Skin epidermis (tissue), 12 donors: Measurements from ENCODE around the gene CEP68.

Experiments
- H3K27ac ChIP-seq, 21 experiments: fragments of 200-600 bp; sonication (generic) in 11 of 21; one replicate each; pipeline ENCODE4 v1.5.0; 2020; ENCODE audit warnings: mild to moderate bottlenecking in 3 of 21, inconsistent platforms in 2 of 21, moderate library complexity in 2 of 21
- H3K4me3 ChIP-seq, 7 experiments: fragments of 200-600 bp; sonication (generic) in 2 of 7; one replicate each; pipeline ENCODE4 v1.5.0; 2020; ENCODE audit warnings: inconsistent platforms in 2 of 7, mild to moderate bottlenecking in 2 of 7, moderate library complexity in 1 of 7

CEP68 gene

GRCh38 chr2:65054749-65055421 is 1.3 kb upstream of the CEP68 start:
- Histone ChIP-seq H3K4me3 (peak overlapping the region in 2 of 7 experiments; percentile 93 to 95), H3K27ac (peak overlapping the region in 2 of 21 experiments; percentile 71 to 93)

- Histone ChIP-seq H3K4me3 (peak overlapping the region; percentile 63 to 96 (median 93)), H3K27ac (peak overlapping the region in 18 of 21 experiments; percentile 48 to 93 (median 82))
Measured at GRCh38 chr2:65055422-65056214, 598 bp upstream of the CEP68 start.

- Histone ChIP-seq H3K4me3 (peak overlapping the region; percentile 63 to 96 (median 93)), H3K27ac (peak overlapping the region; percentile 76 to 94 (median 89))
Measured at GRCh38 chr2:65057054-65057375, 799 bp downstream of the CEP68 start.

GRCh38 chr2:65057391-65058052 is 1.3 kb downstream of the CEP68 start:
- peak overlapping the region in 17 of 21 experiments; percentile 76 to 94 (median 89) for H3K27ac ChIP-seq
- peak overlapping the region; percentile 63 to 96 (median 93) for H3K4me3 ChIP-seq

- H3K4me3 ChIP-seq: no peak overlapping the region
- peak overlapping the region in 10 of 21 experiments; percentile 19 to 92 (median 44) for H3K27ac ChIP-seq
Measured at GRCh38 chr2:65059071-65059470, 2.9 kb downstream of the CEP68 start.

GRCh38 chr2:65061146-65061909 is 5.1 kb downstream of the CEP68 start:
- peak overlapping the region in 15 of 21 experiments; percentile 22 to 78 (median 57) for H3K27ac ChIP-seq
- H3K4me3 ChIP-seq: no peak overlapping the region

GRCh38 chr2:65061910-65062339 is 5.7 kb downstream of the CEP68 start:
- Histone ChIP-seq H3K4me3 (no peak overlapping the region), H3K27ac (peak overlapping the region in 15 of 21 experiments; percentile 22 to 78 (median 57))

GRCh38 chr2:65062843-65063825 is 6.9 kb downstream of the CEP68 start:
- H3K4me3 ChIP-seq: no peak overlapping the region
- H3K27ac ChIP-seq: peak overlapping the region in 6 of 21 experiments; percentile 28 to 72 (median 42)

- H3K4me3 ChIP-seq: no peak overlapping the region
Measured at GRCh38 chr2:65064728-65065552, 8.7 kb downstream of the CEP68 start.

GRCh38 chr2:65067806-65068553 is 11.8 kb downstream of the CEP68 start:
- Histone ChIP-seq H3K27ac (peak overlapping the region in 10 of 21 experiments; percentile 11 to 74 (median 55)), H3K4me3 (no peak overlapping the region)

More at GRCh38 chr2:65064728-65065552, 8.7 kb downstream of the CEP68 start:
- H3K27ac ChIP-seq: peak overlapping the region in 19 of 21 experiments; percentile 8 to 77 (median 62)

- Histone ChIP-seq H3K4me3 (no peak overlapping the region), H3K27ac (peak overlapping the region in 17 of 21 experiments; percentile 12 to 82 (median 58))
Measured at GRCh38 chr2:65069439-65069824, 13.2 kb downstream of the CEP68 start.

GRCh38 chr2:65070172-65070830 is 14.1 kb downstream of the CEP68 start:
- no peak overlapping the region for H3K4me3 ChIP-seq
- H3K27ac ChIP-seq: peak overlapping the region in 18 of 21 experiments; percentile 12 to 82 (median 55)

GRCh38 chr2:65070856-65071255 is 14.6 kb downstream of the CEP68 start:
- Histone ChIP-seq H3K27ac (peak overlapping the region in 9 of 21 experiments; percentile 13 to 80 (median 58)), H3K4me3 (no peak overlapping the region)

- Histone ChIP-seq H3K27ac (peak overlapping the region in 4 of 21 experiments; percentile 9 to 74 (median 48)), H3K4me3 (no peak overlapping the region)
Measured at GRCh38 chr2:65071499-65072180, 15.4 kb downstream of the CEP68 start.

GRCh38 chr2:65072181-65072970 is 16.2 kb downstream of the CEP68 start:
- Histone ChIP-seq H3K4me3 (no peak overlapping the region), H3K27ac (peak overlapping the region in 3 of 21 experiments; percentile 9 to 58 (median 37))
